ENCODE data around the gene TMIE. TPM values are rescaled to one million over a fixed set of nuclear protein-coding genes. Genes with fewer than 3 reads are reported as not detected.

TMIE gene
- total and polyA plus RNA-seq, 10 of the 15 experiments (the other 5 are each of a cell fraction or from before 2014, with no cell fraction given): not detected

GRCh38 chr3:46669191-46669999, 31.8 kb upstream of the TMIE start:
- no peak overlapping the region for H3K27ac ChIP-seq (ENCODE audit: control insufficient read depth, insufficient read depth)
- FAIRE-seq (no peak), ATAC-seq (no peak), DNase-seq (ENCODE audit: low read depth, low spot score) (no peak)
- ChIA-PET CTCF (no interaction called here), RAD21 (ENCODE audit: unreplicated experiment) (no interaction called here), POLR2A (no interaction called here), SMC1A (ENCODE audit: uncharacterized antibody, unreplicated experiment) (no interaction called here)
- intact Hi-C loops (cut with micrococcal nuclease; ENCODE audit: unreplicated experiment): no loop called here
- peaks cover 0 to 1% of the 10 kb centered on the region in 2 experiments; a peak in 1 of 4 replicates for H3K27me3 ChIP-seq (replicated peaks in 1 of 2; ENCODE audit: control insufficient read depth in 2 of 2, insufficient read depth in 2 of 2, low read length in 1 of 2)
- in situ Hi-C loops (cut with MboI): no loop called here
- H3K36me3 ChIP-seq (ENCODE audit: control insufficient read depth in 2 of 2, insufficient read depth in 2 of 2, low read length in 1 of 2): no peaks in the 10 kb centered on the region
- H3K9ac ChIP-seq (ENCODE audit: control insufficient read depth, insufficient read depth, low read length): no peak overlapping the region
- no peaks in the 10 kb centered on the region for H3K9me3 ChIP-seq (replicated peaks; ENCODE audit: control insufficient read depth, insufficient read depth, low read length)
- no TSS peak for BruUV-seq (replicated peaks)
- no peaks in the 10 kb centered on the region for H3K79me2 ChIP-seq (ENCODE audit: control insufficient read depth, insufficient read depth, low read length)
- no peaks in the 10 kb centered on the region for H3K4me1 ChIP-seq (ENCODE audit: control insufficient read depth, insufficient read depth, low read length)
- no peak overlapping the region for H3K4me2 ChIP-seq (ENCODE audit: control insufficient read depth, insufficient read depth)
- no peak overlapping the region for H2AFZ ChIP-seq (ENCODE audit: control insufficient read depth, low read depth, low read length)
- TF ChIP-seq MTA3 (IDR thresholded peaks at IDR 0.05; ENCODE audit: borderline replicate concordance, low read length): no peak
- TF ChIP-seq FOXK2 (IDR thresholded peaks at IDR 0.05): no peak
- no peak for TF ChIP-seq MLLT1 (IDR thresholded peaks at IDR 0.05)
- no peak for TF ChIP-seq HSF1 (IDR thresholded peaks at IDR 0.05; ENCODE audit: low read depth, low read length)
- TF ChIP-seq NR2C2 (IDR thresholded peaks at IDR 0.05; ENCODE audit: borderline replicate concordance, control insufficient read depth, insufficient read length, low read depth): no peak
- no peak for TF ChIP-seq SMAD1 (IDR thresholded peaks at IDR 0.05; ENCODE audit: low read depth, partially characterized antibody)
- WGBS (ENCODE audit: insufficient coverage, insufficient replicate concordance, low lambda C conversion rate, missing lambda C conversion rate): 33% methylated on average over 9 of the region's 9 CpGs
- H3K4me3 ChIP-seq: no peak overlapping the region
- H4K20me1 ChIP-seq (ENCODE audit: control insufficient read depth, insufficient read depth): no peaks in the 10 kb centered on the region

Data from GM12878 (cell line).